Activated naive CD8-positive, alpha-beta T cell (primary cell): ENCODE measurements around the gene CALN1.
"Not testable (repeated sequence)": the region's sequence is repeated elsewhere in the genome, so short reads cannot be mapped to it uniquely, and the experiment has no call there.

Experiments used
- H3K27ac Mint-ChIP-seq: one replicate; pipeline ENCODE4 v1.8.0; 2021; ENCODE audit warnings: mixed read lengths
- H3K27me3 Mint-ChIP-seq: one replicate; pipeline ENCODE4 v1.8.0; 2021; ENCODE audit warnings: mixed read lengths
- H3K36me3 Mint-ChIP-seq: one replicate; pipeline ENCODE4 v1.8.0; 2021; ENCODE audit warnings: mixed read lengths
- H3K4me1 Mint-ChIP-seq: one replicate; pipeline ENCODE4 v1.8.0; 2021; ENCODE audit warnings: low read depth, mixed read lengths
- H3K4me3 Mint-ChIP-seq: one replicate; pipeline ENCODE4 v1.8.0; 2021; ENCODE audit warnings: mild to moderate bottlenecking, mixed read lengths
- H3K9me3 Mint-ChIP-seq: one replicate; pipeline ENCODE4 v1.8.0; 2021; ENCODE audit warnings: low read depth, mixed read lengths

The CALN1 gene

GRCh38 chr7:72235351-72235750 lies 176.8 kb downstream of the CALN1 start:
- Mint-ChIP-seq H3K27ac (no peak overlapping the region), H3K9me3 (no peaks in the 10 kb centered on the region), H3K4me3 (no peak overlapping the region), H3K4me1 (no peaks in the 10 kb centered on the region), H3K36me3 (no peaks in the 10 kb centered on the region), H3K27me3 (no peaks in the 10 kb centered on the region)

- no peaks in the 10 kb centered on the region for H3K9me3 Mint-ChIP-seq
- no peaks in the 10 kb centered on the region for H3K4me1 Mint-ChIP-seq
- no peak overlapping the region for H3K4me3 Mint-ChIP-seq
- no peak overlapping the region for H3K27ac Mint-ChIP-seq
- no peaks in the 10 kb centered on the region for H3K27me3 Mint-ChIP-seq
- H3K36me3 Mint-ChIP-seq, result no peaks in the 10 kb centered on the region
These were observed 178.1 kb downstream of the CALN1 start for GRCh38 chr7:72234086-72234485.

- H3K27me3 Mint-ChIP-seq, result no peaks in the 10 kb centered on the region
- no peak overlapping the region for H3K4me3 Mint-ChIP-seq
- no peak overlapping the region for H3K27ac Mint-ChIP-seq
- H3K4me1 Mint-ChIP-seq, result no peaks in the 10 kb centered on the region
- no peaks in the 10 kb centered on the region for H3K9me3 Mint-ChIP-seq
- no peaks in the 10 kb centered on the region for H3K36me3 Mint-ChIP-seq
These were observed 181.9 kb downstream of the CALN1 start for GRCh38 chr7:72230281-72230680.

GRCh38 chr7:72223351-72223750 lies 188.8 kb downstream of the CALN1 start:
- no peaks in the 10 kb centered on the region for H3K4me1 Mint-ChIP-seq
- no peaks in the 10 kb centered on the region for H3K27me3 Mint-ChIP-seq

GRCh38 chr7:72222136-72222535 lies 190.0 kb downstream of the CALN1 start:
- Mint-ChIP-seq H3K9me3 (peaks cover 3% of the 10 kb centered on the region), H3K27ac (no peak overlapping the region), H3K36me3 (no peaks in the 10 kb centered on the region), H3K27me3 (no peaks in the 10 kb centered on the region), H3K4me1 (no peaks in the 10 kb centered on the region), H3K4me3 (no peak overlapping the region)

More at GRCh38 chr7:72223351-72223750, 188.8 kb downstream of the CALN1 start:
- Mint-ChIP-seq H3K9me3 (peaks cover 3% of the 10 kb centered on the region), H3K27ac (no peak overlapping the region), H3K36me3 (no peaks in the 10 kb centered on the region), H3K4me3 (no peak overlapping the region)

- no peaks in the 10 kb centered on the region for H3K27me3 Mint-ChIP-seq
- H3K27ac Mint-ChIP-seq, result no peak overlapping the region
- H3K4me1 Mint-ChIP-seq, result no peaks in the 10 kb centered on the region
- no peaks in the 10 kb centered on the region for H3K36me3 Mint-ChIP-seq
- H3K9me3 Mint-ChIP-seq, result peaks cover 3% of the 10 kb centered on the region
- H3K4me3 Mint-ChIP-seq, result no peak overlapping the region
These were observed 192.6 kb downstream of the CALN1 start for GRCh38 chr7:72219500-72219899.

GRCh38 chr7:72217151-72217550 lies 195.0 kb downstream of the CALN1 start:
- H3K4me1 Mint-ChIP-seq, result no peaks in the 10 kb centered on the region
- peaks cover 3% of the 10 kb centered on the region for H3K9me3 Mint-ChIP-seq
- H3K27me3 Mint-ChIP-seq, result no peaks in the 10 kb centered on the region
- no peak overlapping the region for H3K4me3 Mint-ChIP-seq
- H3K36me3 Mint-ChIP-seq, result no peaks in the 10 kb centered on the region
- H3K27ac Mint-ChIP-seq, result no peak overlapping the region

- H3K9me3 Mint-ChIP-seq, result peaks cover 4% of the 10 kb centered on the region
- H3K27ac Mint-ChIP-seq, result no peak overlapping the region
- H3K4me3 Mint-ChIP-seq, result no peak overlapping the region
- no peaks in the 10 kb centered on the region for H3K36me3 Mint-ChIP-seq
- no peaks in the 10 kb centered on the region for H3K4me1 Mint-ChIP-seq
- peaks cover 5% of the 10 kb centered on the region for H3K27me3 Mint-ChIP-seq
These were observed 198.4 kb downstream of the CALN1 start for GRCh38 chr7:72213769-72214168.

GRCh38 chr7:72213081-72213480 lies 199.1 kb downstream of the CALN1 start:
- Mint-ChIP-seq H3K4me1 (no peaks in the 10 kb centered on the region), H3K4me3 (no peak overlapping the region), H3K36me3 (no peaks in the 10 kb centered on the region), H3K27me3 (peaks cover 5% of the 10 kb centered on the region), H3K27ac (no peak overlapping the region), H3K9me3 (peaks cover 3% of the 10 kb centered on the region)

- H3K27me3 Mint-ChIP-seq, result peaks cover 5% of the 10 kb centered on the region
- no peaks in the 10 kb centered on the region for H3K4me1 Mint-ChIP-seq
- H3K36me3 Mint-ChIP-seq, result no peaks in the 10 kb centered on the region
- H3K27ac Mint-ChIP-seq, result no peak overlapping the region
- H3K4me3 Mint-ChIP-seq, result no peak overlapping the region
- peaks cover 4% of the 10 kb centered on the region for H3K9me3 Mint-ChIP-seq
These were observed 201.0 kb downstream of the CALN1 start for GRCh38 chr7:72211175-72211574.

- not testable (repeated sequence) for H3K4me1 Mint-ChIP-seq, H3K27me3 Mint-ChIP-seq, H3K27ac Mint-ChIP-seq, H3K9me3 Mint-ChIP-seq, H3K36me3 Mint-ChIP-seq, H3K4me3 Mint-ChIP-seq
These were observed 203.1 kb downstream of the CALN1 start for GRCh38 chr7:72209006-72209405.

- H3K27me3 Mint-ChIP-seq, result no peaks in the 10 kb centered on the region
- no peak overlapping the region for H3K27ac Mint-ChIP-seq
- no peaks in the 10 kb centered on the region for H3K4me1 Mint-ChIP-seq
- no peak overlapping the region for H3K4me3 Mint-ChIP-seq
- H3K36me3 Mint-ChIP-seq, result no peaks in the 10 kb centered on the region
- no peaks in the 10 kb centered on the region for H3K9me3 Mint-ChIP-seq
These were observed 216.0 kb downstream of the CALN1 start for GRCh38 chr7:72196176-72196575.

GRCh38 chr7:72190919-72191318 lies 221.2 kb downstream of the CALN1 start:
- H3K4me3 Mint-ChIP-seq, result no peak overlapping the region
- H3K36me3 Mint-ChIP-seq, result no peaks in the 10 kb centered on the region
- no peaks in the 10 kb centered on the region for H3K27me3 Mint-ChIP-seq
- peaks cover 6% of the 10 kb centered on the region for H3K9me3 Mint-ChIP-seq
- no peaks in the 10 kb centered on the region for H3K4me1 Mint-ChIP-seq
- no peak overlapping the region for H3K27ac Mint-ChIP-seq

GRCh38 chr7:72190146-72190545 lies 222.0 kb downstream of the CALN1 start:
- Mint-ChIP-seq H3K4me1 (no peaks in the 10 kb centered on the region), H3K36me3 (no peaks in the 10 kb centered on the region), H3K27ac (no peak overlapping the region), H3K9me3 (peaks cover 8% of the 10 kb centered on the region), H3K27me3 (no peaks in the 10 kb centered on the region), H3K4me3 (no peak overlapping the region)

GRCh38 chr7:72187179-72187578 lies 225.0 kb downstream of the CALN1 start:
- no peak overlapping the region for H3K4me3 Mint-ChIP-seq
- H3K36me3 Mint-ChIP-seq, result no peaks in the 10 kb centered on the region
- no peak overlapping the region for H3K27ac Mint-ChIP-seq
- H3K27me3 Mint-ChIP-seq, result no peaks in the 10 kb centered on the region
- peaks cover 11% of the 10 kb centered on the region for H3K9me3 Mint-ChIP-seq
- H3K4me1 Mint-ChIP-seq, result no peaks in the 10 kb centered on the region

- Mint-ChIP-seq H3K4me3 (no peak overlapping the region), H3K4me1 (no peaks in the 10 kb centered on the region), H3K9me3 (peaks cover 11% of the 10 kb centered on the region), H3K27ac (no peak overlapping the region), H3K36me3 (no peaks in the 10 kb centered on the region), H3K27me3 (no peaks in the 10 kb centered on the region)
These were observed 228.3 kb downstream of the CALN1 start for GRCh38 chr7:72183835-72184234.

- Mint-ChIP-seq H3K27me3 (no peaks in the 10 kb centered on the region), H3K27ac (no peak overlapping the region), H3K4me3 (no peak overlapping the region), H3K36me3 (no peaks in the 10 kb centered on the region), H3K9me3 (peaks cover 8% of the 10 kb centered on the region), H3K4me1 (no peaks in the 10 kb centered on the region)
These were observed 230.1 kb downstream of the CALN1 start for GRCh38 chr7:72182036-72182435.
